Measurements from ENCODE around the gene MYO7B. TPM values are rescaled to one million over a fixed set of nuclear protein-coding genes. Genes with fewer than 3 reads are reported as not detected.
A peak's percentile ranks its signal among the peaks of the same experiment; 100 is the strongest.

MYO7B gene
- total and polyA plus RNA-seq, 8 donors = under 0.01 to 155 (median 0.48) TPM; not detected in 2

GRCh38 chr2:127604986-127605385 is 69.5 kb downstream of the MYO7B start:
- intact Hi-C loops (cut with DNase I; ENCODE audit: low total_unique reads) = no loop called here
- Histone ChIP-seq H3K27ac (no peak overlapping the region), H3K36me3 (no peaks in the 10 kb centered on the region), H3K9me3 (peaks cover 0 to 8% (median 3%) of the 10 kb centered on the region in 4 donors), H3K4me1 (no peaks in the 10 kb centered on the region), H3K27me3 (peaks cover 0 to 5% (median 0%) of the 10 kb centered on the region in 3 donors), H3K4me3 (no peak overlapping the region)
- TF ChIP-seq CTCF (IDR thresholded peaks at IDR 0.05) (no peak), EP300 (IDR thresholded peaks at IDR 0.05) (no peak), POLR2AphosphoS5 (IDR thresholded peaks at IDR 0.05) (no peak), POLR2A (IDR thresholded peaks at IDR 0.05) (no peak)
- WGBS, 5 donors = 81 to 89% (median 88%) methylated on average over 8 of the region's 8 CpGs
- DNase-seq = peak in 1 of 2 donors; percentile 7

- 82 to 88% (median 84%) methylated on average over 7 of the region's 7 CpGs for WGBS, 5 donors
- Histone ChIP-seq H3K27me3 (peaks cover 0 to 5% (median 0%) of the 10 kb centered on the region in 3 donors), H3K9me3 (peaks cover 0 to 12% (median 3%) of the 10 kb centered on the region in 4 donors), H3K4me3 (no peak overlapping the region), H3K36me3 (no peaks in the 10 kb centered on the region), H3K27ac (no peak overlapping the region), H3K4me1 (no peaks in the 10 kb centered on the region)
- intact Hi-C loops (cut with DNase I; ENCODE audit: low total_unique reads) = no loop called here
- peak in 1 of 2 donors; percentile 4 for DNase-seq
- TF ChIP-seq CTCF (IDR thresholded peaks at IDR 0.05) (no peak), EP300 (IDR thresholded peaks at IDR 0.05) (no peak), POLR2A (IDR thresholded peaks at IDR 0.05) (no peak), POLR2AphosphoS5 (IDR thresholded peaks at IDR 0.05) (no peak)
These were observed 70.3 kb downstream of the MYO7B start for GRCh38 chr2:127605691-127606263.

GRCh38 chr2:127606625-127607398 is 71.3 kb downstream of the MYO7B start:
- no peak overlapping the region for H3K27ac ChIP-seq
- no peaks in the 10 kb centered on the region for H3K4me1 ChIP-seq
- peaks cover 0 to 22% (median 9%) of the 10 kb centered on the region in 4 donors for H3K9me3 ChIP-seq
- intact Hi-C loops (cut with DNase I; ENCODE audit: low total_unique reads) = no loop called here
- peaks cover 0 to 5% (median 0%) of the 10 kb centered on the region in 3 donors for H3K27me3 ChIP-seq
- TF ChIP-seq CTCF (IDR thresholded peaks at IDR 0.05) (no peak), EP300 (IDR thresholded peaks at IDR 0.05) (no peak), POLR2A (IDR thresholded peaks at IDR 0.05) (no peak), POLR2AphosphoS5 (IDR thresholded peaks at IDR 0.05) (no peak)
- 86 to 93% (median 88%) methylated on average over 17 of the region's 17 CpGs for WGBS, 5 donors
- no peak overlapping the region for H3K4me3 ChIP-seq
- peak in 1 of 2 donors; percentile 14 for DNase-seq
- no peaks in the 10 kb centered on the region for H3K36me3 ChIP-seq

GRCh38 chr2:127607399-127607908 is 72.0 kb downstream of the MYO7B start:
- H3K27ac ChIP-seq = no peak overlapping the region
- WGBS, 5 donors = 87 to 93% (median 89%) methylated on average over 9 of the region's 9 CpGs
- H3K27me3 ChIP-seq = peaks cover 0 to 5% (median 0%) of the 10 kb centered on the region in 3 donors
- no peaks in the 10 kb centered on the region for H3K36me3 ChIP-seq
- no peak for TF ChIP-seq POLR2AphosphoS5 (IDR thresholded peaks at IDR 0.05)
- TF ChIP-seq CTCF (IDR thresholded peaks at IDR 0.05) = no peak
- TF ChIP-seq EP300 (IDR thresholded peaks at IDR 0.05) = no peak
- TF ChIP-seq POLR2A (IDR thresholded peaks at IDR 0.05) = no peak
- intact Hi-C loops (cut with DNase I; ENCODE audit: low total_unique reads) = no loop called here
- peak in 1 of 2 donors; percentile 7 for DNase-seq
- peaks cover 0 to 25% (median 9%) of the 10 kb centered on the region in 4 donors for H3K9me3 ChIP-seq
- no peaks in the 10 kb centered on the region for H3K4me1 ChIP-seq
- no peak overlapping the region for H3K4me3 ChIP-seq

All from stomach (tissue), 9 donors.